Spinal cord (tissue), 10 donors: ENCODE measurements around the gene C2orf68. TPM values are rescaled to one million over a fixed set of nuclear protein-coding genes. Genes with fewer than 3 reads are reported as not detected.
"Not testable (repeated sequence)": the region's sequence is repeated elsewhere in the genome, so short reads cannot be mapped to it uniquely, and the experiment has no call there.

Experiments used
- DNase-seq, 6 donors: peaks; one replicate each; pipeline versions ENCODE4 v3.0.0 to v3.0.0-alpha.2; 2013 to 2015; ENCODE audit warnings: low spot score in 6 of 6, low read depth in 4 of 6
- H3K27ac ChIP-seq: one replicate; pipeline ENCODE4 v1.5.1; 2013; ENCODE audit warnings: low read depth, low read length, control low read depth
- H3K27me3 ChIP-seq: one replicate; pipeline ENCODE4 v1.6.1; 2013; ENCODE audit warnings: low read length; ENCODE audit not compliant: control insufficient read depth, insufficient read depth
- H3K36me3 ChIP-seq: one replicate; pipeline ENCODE4 v1.6.1; 2013; ENCODE audit warnings: low read length; ENCODE audit not compliant: control insufficient read depth, insufficient read depth
- H3K4me1 ChIP-seq: one replicate; pipeline ENCODE4 v1.6.1; 2013; ENCODE audit warnings: low read length; ENCODE audit not compliant: control insufficient read depth, insufficient read depth
- H3K4me3 ChIP-seq: one replicate; pipeline ENCODE4 v1.5.1; 2013; ENCODE audit warnings: low read depth, low read length, control low read depth
- H3K9me3 ChIP-seq: one replicate; pipeline ENCODE4 v1.6.1; 2013; ENCODE audit warnings: low read length; ENCODE audit not compliant: control insufficient read depth, insufficient read depth
- WGBS: methylation state at CpG from one replicate; pipeline ENCODE4 v1.1.5; 2013; ENCODE audit warnings: missing lambda C conversion rate; ENCODE audit not compliant: insufficient coverage; 5-methylcytosine and 5-hydroxymethylcytosine counted together
- long read RNA-seq, 4 donors: transcript quantifications; one replicate each; lab custom pipeline, GENCODE V29; 2026
- polyA plus RNA-seq, 2 donors: library from polyadenylated mRNA; unstranded; fragments of 120-200 nt; gene quantifications; one replicate each; pipeline ENCODE4 v1.2.1, GENCODE V29; 2013; ENCODE audit not compliant: insufficient read length in 2 of 2
- total RNA-seq, 2 donors: library from RNA; depleted of rRNA in 1 of 2; stranded (reverse); fragments of 120-200 nt in 1 of 2; fragments of >200 nt in 1 of 2; gene quantifications; one replicate each; pipeline versions ENCODE4 v1.2.3 to v1.2.4, GENCODE V29; 2013 to 2014
- donor health status: healthy.

The C2orf68 gene
- total RNA-seq (10 to 100 TPM; 31.6 to 40.4 TPM), polyA plus RNA-seq (10 to 100 TPM; 41.7 to 53.0 TPM)
- long read RNA-seq, donor 1, partial matches to known transcripts: 0 of 7 reads
- long read RNA-seq, donor 1, other reads (novel, unspliced or antisense): 0 of 7 reads
- long read RNA-seq, donor 2: 0 reads
- long read RNA-seq, donor 3, partial matches to known transcripts: 0 of 5 reads
- long read RNA-seq, donor 3, other reads (novel, unspliced or antisense): 0 of 5 reads
- long read RNA-seq, donor 4, transcript C2orf68-202 (2 exons, 1,722 nt): minor isoform, 6 of 18 reads
- long read RNA-seq, donor 4, transcript C2orf68-201 (4 exons, 2,837 nt): major isoform, 8 of 18 reads
- long read RNA-seq, donor 4, partial matches to known transcripts: 0 of 18 reads
- long read RNA-seq, donor 4, other reads (novel, unspliced or antisense): 0 of 18 reads

- WGBS: 9% methylated on average over 50 of the region's 73 CpGs
- peaks cover 25% of the 10 kb centered on the region for H3K36me3 ChIP-seq
- H3K4me1 ChIP-seq: peaks cover 36% of the 10 kb centered on the region
These were observed at the start of gene C2orf68 for GRCh38 chr2:85611705-85612587. C2orf68 (minus strand) TSS chr2:85612066; CDS start chr2:85611984, 82 bp downstream.

DNA sequence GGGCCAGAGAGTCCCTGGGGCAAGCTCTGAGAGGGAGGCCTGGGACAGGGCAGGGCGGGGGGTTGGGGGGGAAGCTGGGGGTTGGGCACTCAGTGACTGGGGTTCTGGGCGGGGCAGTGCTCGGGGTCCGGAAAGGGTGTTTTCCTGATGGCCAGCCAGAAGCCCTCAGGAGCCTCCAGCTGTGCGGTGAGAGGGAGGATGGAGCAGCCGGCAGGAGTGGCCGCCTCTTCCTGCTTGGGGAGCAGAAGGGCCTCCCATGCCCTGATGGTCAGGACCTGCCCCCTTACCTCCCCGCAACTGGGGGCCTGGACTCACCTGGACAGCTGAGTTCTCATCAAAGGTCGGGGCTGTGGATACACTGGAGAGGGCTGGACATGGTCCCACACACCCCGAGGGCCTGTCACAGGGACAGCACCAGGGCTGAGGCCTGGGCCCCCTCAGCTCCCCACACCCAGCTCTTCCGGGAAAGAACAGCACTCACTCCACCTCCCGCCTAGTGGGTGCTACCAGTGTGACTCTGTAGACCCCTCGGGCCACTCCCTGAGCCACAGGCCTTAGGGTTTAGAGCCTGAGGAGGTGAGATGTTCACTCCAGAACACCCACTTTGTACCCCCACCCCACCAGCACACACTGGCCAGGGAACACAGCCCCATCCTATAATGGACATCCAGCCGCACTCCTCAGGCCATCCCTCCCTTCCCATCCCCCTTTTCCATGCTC lies 49.4 kb upstream of the C2orf68 start:
- peaks cover 4% of the 10 kb centered on the region for H3K4me1 ChIP-seq
- no peak overlapping the region for H3K4me3 ChIP-seq
- peaks cover 17% of the 10 kb centered on the region for H3K36me3 ChIP-seq
- WGBS: 78% methylated on average over 10 of the region's 14 CpGs
- H3K27me3 ChIP-seq: no peaks in the 10 kb centered on the region
- DNase-seq: no peak
- no peak overlapping the region for H3K27ac ChIP-seq
- H3K9me3 ChIP-seq: no peaks in the 10 kb centered on the region

More at GRCh38 chr2:85611705-85612587, at the start of gene C2orf68:
- Histone ChIP-seq H3K27me3 (no peaks in the 10 kb centered on the region), H3K9me3 (no peaks in the 10 kb centered on the region), H3K27ac (peak within 1 kb of the TSS; percentile 54), H3K4me3 (peak within 1 kb of the TSS; percentile 59)
- peak; percentile 75 to 97 (median 85) for DNase-seq

- Histone ChIP-seq H3K4me1 (peaks cover 4% of the 10 kb centered on the region), H3K9me3 (no peaks in the 10 kb centered on the region), H3K27ac (no peak overlapping the region), H3K36me3 (peaks cover 17% of the 10 kb centered on the region), H3K4me3 (no peak overlapping the region), H3K27me3 (no peaks in the 10 kb centered on the region)
- WGBS: 79% methylated on average over 6 of the region's 7 CpGs
- no peak for DNase-seq
These were observed 48.9 kb upstream of the C2orf68 start for GRCh38 chr2:85660725-85661124.

GRCh38 chr2:85660301-85660700 lies 48.4 kb upstream of the C2orf68 start:
- not testable (repeated sequence) for H3K27me3 ChIP-seq, DNase-seq, H3K9me3 ChIP-seq, H3K27ac ChIP-seq, H3K4me3 ChIP-seq, H3K4me1 ChIP-seq
- peaks cover 17% of the 10 kb centered on the region for H3K36me3 ChIP-seq
- WGBS: 97% methylated on average over 10 of the region's 11 CpGs

DNA sequence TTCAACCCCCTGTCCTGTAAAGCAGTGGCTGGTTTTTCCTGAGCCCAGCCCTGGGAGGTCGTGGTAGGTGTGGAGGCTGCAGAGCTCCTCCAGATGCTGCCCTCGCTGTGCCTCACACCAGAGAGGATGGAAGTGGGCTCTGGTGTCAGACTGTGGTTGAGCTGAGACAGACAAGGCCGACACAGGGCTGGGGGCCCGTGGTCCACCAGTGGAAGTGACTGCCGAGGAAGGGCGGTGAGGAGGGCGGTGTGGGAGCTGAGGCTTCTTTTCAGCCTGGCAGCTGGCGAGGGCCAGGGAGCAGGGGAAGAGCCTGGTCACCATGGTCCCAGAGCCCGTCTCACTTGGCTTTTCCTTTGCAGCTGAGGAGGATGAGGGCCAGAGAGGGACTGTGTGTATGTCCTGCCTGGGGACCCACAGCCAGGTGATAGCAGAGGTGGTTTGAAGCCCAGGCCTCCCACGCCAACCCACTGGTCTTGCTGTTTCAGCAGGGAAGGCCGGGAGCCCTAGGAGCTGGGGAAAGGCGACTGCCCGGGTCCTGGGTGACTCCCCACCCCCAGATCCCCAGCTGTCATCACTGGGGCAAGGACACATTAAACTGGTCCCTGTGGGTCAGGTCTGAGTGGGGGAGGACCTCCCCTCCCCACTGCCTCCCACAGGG lies 47.6 kb upstream of the C2orf68 start:
- peaks cover 4% of the 10 kb centered on the region for H3K4me1 ChIP-seq
- no peaks in the 10 kb centered on the region for H3K9me3 ChIP-seq
- H3K27me3 ChIP-seq: no peaks in the 10 kb centered on the region
- peaks cover 17% of the 10 kb centered on the region for H3K36me3 ChIP-seq
- no peak for DNase-seq
- 87% methylated on average over 9 of the region's 13 CpGs for WGBS
- no peak overlapping the region for H3K4me3 ChIP-seq
- no peak overlapping the region for H3K27ac ChIP-seq

GRCh38 chr2:85657399-85657798 lies 45.5 kb upstream of the C2orf68 start:
- H3K4me3 ChIP-seq, H3K9me3 ChIP-seq, DNase-seq, H3K27me3 ChIP-seq, H3K27ac ChIP-seq, H3K4me1 ChIP-seq: not testable (repeated sequence)
- 100% methylated on average over 3 of the region's 4 CpGs for WGBS
- peaks cover 23% of the 10 kb centered on the region for H3K36me3 ChIP-seq

GRCh38 chr2:85656468-85656867 lies 44.6 kb upstream of the C2orf68 start:
- peaks cover 27% of the 10 kb centered on the region for H3K36me3 ChIP-seq
- H3K27me3 ChIP-seq: no peaks in the 10 kb centered on the region
- no peak overlapping the region for H3K27ac ChIP-seq
- H3K4me1 ChIP-seq: peaks cover 3% of the 10 kb centered on the region
- no peaks in the 10 kb centered on the region for H3K9me3 ChIP-seq
- no peak overlapping the region for H3K4me3 ChIP-seq
- no peak for DNase-seq
- no CpG with 5 or more reads among the region's 3 CpGs for WGBS

DNA sequence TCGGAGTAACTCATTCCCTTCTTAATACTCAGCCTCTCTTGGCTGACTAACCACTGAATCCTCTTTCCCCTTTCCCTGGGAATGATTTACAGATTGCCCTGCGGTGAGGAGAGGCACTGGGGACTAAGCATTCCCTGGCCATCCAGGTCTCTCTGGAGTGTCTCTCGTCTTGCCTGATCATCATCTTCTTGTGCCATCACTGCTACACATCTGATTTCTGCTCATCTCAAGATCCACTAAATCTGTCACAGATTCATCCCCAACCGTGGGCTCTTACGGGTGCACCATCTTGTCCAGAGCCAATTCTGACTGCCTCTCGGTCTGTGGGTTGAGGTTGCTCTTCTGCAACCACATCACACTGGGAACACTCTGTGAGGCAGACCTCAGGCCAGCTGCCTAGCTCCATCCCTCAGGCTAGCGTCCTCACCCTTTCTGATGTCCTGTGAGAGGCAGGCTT lies 44.1 kb upstream of the C2orf68 start:
- whole genome bisulfite sequencing: 83% methylated on average over 6 of the region's 7 CpGs
- no peak overlapping the region for H3K4me3 ChIP-seq

DNA sequence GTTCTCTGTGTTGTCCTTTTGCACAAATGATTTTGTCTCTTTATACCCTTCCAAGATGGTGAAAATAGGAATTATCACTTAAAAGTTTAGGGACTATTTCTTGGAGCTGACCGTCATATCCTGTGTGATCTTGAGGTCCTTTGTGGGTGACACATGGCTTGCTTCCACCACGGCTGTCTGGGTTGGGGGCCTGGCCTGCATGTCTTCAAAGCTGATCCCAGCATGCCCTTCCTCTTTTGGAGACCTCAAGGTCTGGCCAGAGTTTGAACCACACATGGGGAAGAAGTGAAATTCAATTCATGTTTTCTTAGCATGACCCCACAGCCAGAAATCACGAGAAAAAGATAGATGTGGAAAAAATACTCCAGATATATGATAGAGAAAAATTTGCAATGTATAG lies 42.1 kb upstream of the C2orf68 start:
- no peak for DNase-seq
- Histone ChIP-seq H3K4me3 (no peak overlapping the region), H3K27ac (no peak overlapping the region), H3K4me1 (no peaks in the 10 kb centered on the region), H3K36me3 (peaks cover 35% of the 10 kb centered on the region), H3K9me3 (no peaks in the 10 kb centered on the region), H3K27me3 (no peaks in the 10 kb centered on the region)
- WGBS: 69% methylated on average over 2 of the region's 3 CpGs

More for the DNA sequence above, 44.1 kb upstream of the C2orf68 start:
- no peaks in the 10 kb centered on the region for H3K9me3 ChIP-seq
- H3K27me3 ChIP-seq: no peaks in the 10 kb centered on the region
- no peak for DNase-seq
- H3K27ac ChIP-seq: no peak overlapping the region
- H3K4me1 ChIP-seq: no peaks in the 10 kb centered on the region
- peaks cover 26% of the 10 kb centered on the region for H3K36me3 ChIP-seq
